Measurements from ENCODE around the gene PRICKLE2. TPM values are rescaled to one million over a fixed set of nuclear protein-coding genes. Genes with fewer than 3 reads are reported as not detected.

PRICKLE2 gene
- total and polyA plus RNA-seq, 2 experiments from 2014 or later = 1.1 to 12.5 TPM

DNA sequence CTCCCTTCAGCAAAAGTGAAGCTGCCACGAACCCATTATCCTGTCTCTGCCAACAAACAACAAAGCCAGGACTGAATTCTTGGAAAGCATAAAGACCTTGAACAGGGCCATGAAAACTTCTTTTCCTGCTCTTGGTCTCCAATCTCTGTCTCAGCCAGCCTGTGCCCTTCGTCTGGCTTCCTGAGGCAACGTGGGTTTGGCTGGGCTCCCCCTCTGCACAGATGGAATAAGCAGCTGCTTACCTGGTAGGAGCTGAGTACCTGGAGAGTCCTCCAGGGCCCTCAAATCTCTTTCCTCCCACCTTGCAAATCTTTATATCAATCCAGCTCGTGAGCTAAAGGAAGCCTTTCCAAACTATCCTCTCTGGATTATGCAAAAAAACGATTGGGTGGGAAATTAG lies 104.4 kb downstream of the PRICKLE2 start:
- Histone ChIP-seq H4K20me1 (replicated peaks; ENCODE audit: insufficient read depth) (no peaks in the 10 kb centered on the region), H3K79me2 (replicated peaks; ENCODE audit: insufficient read depth) (no peaks in the 10 kb centered on the region)
- H3K27ac Mint-ChIP-seq = no peak overlapping the region

More for the DNA sequence above, 104.4 kb downstream of the PRICKLE2 start:
- H3K9me3 Mint-ChIP-seq = peaks cover 3% of the 10 kb centered on the region; the same call in 2 of the 3 replicates
- Histone ChIP-seq H3K4me1 (ENCODE audit: insufficient read depth) (no peaks in the 10 kb centered on the region), H3K9me2 (ENCODE audit: insufficient read depth) (peaks cover 6% of the 10 kb centered on the region; the same call in 1 of the 2 replicates), H3K27ac (ENCODE audit: low read depth) (no peak overlapping the region), H3K4me3 (no peak overlapping the region), H3K36me3 (ENCODE audit: insufficient read depth) (no peaks in the 10 kb centered on the region), H2AFZ (no peak overlapping the region), H3F3A (replicated peaks; ENCODE audit: low read depth) (no peaks in the 10 kb centered on the region), H3K4me2 (no peak overlapping the region), H3K27me3 (ENCODE audit: insufficient read depth) (no peaks in the 10 kb centered on the region)
- ATAC-seq (no peak), DNase-seq (ENCODE audit: low spot score) (no peak)
- 0 out of 3 replicates have a peak, but pooled peaks cover 4% of the 10 kb centered on the region for H3K36me3 Mint-ChIP-seq (ENCODE audit: low read depth)
- H3K27me3 Mint-ChIP-seq (ENCODE audit: insufficient read depth, low read depth, poor library complexity) = no peaks in the 10 kb centered on the region
- H3K4me3 Mint-ChIP-seq = no peak overlapping the region
- TF ChIP-seq, protein P1, sequence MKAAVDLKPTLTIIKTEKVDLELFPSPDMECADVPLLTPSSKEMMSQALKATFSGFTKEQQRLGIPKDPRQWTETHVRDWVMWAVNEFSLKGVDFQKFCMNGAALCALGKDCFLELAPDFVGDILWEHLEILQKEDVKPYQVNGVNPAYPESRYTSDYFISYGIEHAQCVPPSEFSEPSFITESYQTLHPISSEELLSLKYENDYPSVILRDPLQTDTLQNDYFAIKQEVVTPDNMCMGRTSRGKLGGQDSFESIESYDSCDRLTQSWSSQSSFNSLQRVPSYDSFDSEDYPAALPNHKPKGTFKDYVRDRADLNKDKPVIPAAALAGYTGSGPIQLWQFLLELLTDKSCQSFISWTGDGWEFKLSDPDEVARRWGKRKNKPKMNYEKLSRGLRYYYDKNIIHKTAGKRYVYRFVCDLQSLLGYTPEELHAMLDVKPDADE (IDR thresholded peaks at IDR 0.05) = no peak
- TF ChIP-seq NANOG (IDR thresholded peaks at IDR 0.05; ENCODE audit: borderline replicate concordance) = no peak
- no peak for TF ChIP-seq EZH2phosphoT487 (IDR thresholded peaks at IDR 0.05; ENCODE audit: unreplicated experiment)
- no peak for TF ChIP-seq STAT1 (IDR thresholded peaks at IDR 0.05; ENCODE audit: unreplicated experiment)
- TF ChIP-seq EZH2 (IDR thresholded peaks at IDR 0.05; ENCODE audit: low read depth, unreplicated experiment) = no peak
- TF ChIP-seq, protein P2, sequence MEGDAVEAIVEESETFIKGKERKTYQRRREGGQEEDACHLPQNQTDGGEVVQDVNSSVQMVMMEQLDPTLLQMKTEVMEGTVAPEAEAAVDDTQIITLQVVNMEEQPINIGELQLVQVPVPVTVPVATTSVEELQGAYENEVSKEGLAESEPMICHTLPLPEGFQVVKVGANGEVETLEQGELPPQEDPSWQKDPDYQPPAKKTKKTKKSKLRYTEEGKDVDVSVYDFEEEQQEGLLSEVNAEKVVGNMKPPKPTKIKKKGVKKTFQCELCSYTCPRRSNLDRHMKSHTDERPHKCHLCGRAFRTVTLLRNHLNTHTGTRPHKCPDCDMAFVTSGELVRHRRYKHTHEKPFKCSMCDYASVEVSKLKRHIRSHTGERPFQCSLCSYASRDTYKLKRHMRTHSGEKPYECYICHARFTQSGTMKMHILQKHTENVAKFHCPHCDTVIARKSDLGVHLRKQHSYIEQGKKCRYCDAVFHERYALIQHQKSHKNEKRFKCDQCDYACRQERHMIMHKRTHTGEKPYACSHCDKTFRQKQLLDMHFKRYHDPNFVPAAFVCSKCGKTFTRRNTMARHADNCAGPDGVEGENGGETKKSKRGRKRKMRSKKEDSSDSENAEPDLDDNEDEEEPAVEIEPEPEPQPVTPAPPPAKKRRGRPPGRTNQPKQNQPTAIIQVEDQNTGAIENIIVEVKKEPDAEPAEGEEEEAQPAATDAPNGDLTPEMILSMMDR (conservative IDR thresholded peaks at IDR 0.05; ENCODE audit: low read depth in 2 of 2) = no peak
- TF ChIP-seq, protein P3, sequence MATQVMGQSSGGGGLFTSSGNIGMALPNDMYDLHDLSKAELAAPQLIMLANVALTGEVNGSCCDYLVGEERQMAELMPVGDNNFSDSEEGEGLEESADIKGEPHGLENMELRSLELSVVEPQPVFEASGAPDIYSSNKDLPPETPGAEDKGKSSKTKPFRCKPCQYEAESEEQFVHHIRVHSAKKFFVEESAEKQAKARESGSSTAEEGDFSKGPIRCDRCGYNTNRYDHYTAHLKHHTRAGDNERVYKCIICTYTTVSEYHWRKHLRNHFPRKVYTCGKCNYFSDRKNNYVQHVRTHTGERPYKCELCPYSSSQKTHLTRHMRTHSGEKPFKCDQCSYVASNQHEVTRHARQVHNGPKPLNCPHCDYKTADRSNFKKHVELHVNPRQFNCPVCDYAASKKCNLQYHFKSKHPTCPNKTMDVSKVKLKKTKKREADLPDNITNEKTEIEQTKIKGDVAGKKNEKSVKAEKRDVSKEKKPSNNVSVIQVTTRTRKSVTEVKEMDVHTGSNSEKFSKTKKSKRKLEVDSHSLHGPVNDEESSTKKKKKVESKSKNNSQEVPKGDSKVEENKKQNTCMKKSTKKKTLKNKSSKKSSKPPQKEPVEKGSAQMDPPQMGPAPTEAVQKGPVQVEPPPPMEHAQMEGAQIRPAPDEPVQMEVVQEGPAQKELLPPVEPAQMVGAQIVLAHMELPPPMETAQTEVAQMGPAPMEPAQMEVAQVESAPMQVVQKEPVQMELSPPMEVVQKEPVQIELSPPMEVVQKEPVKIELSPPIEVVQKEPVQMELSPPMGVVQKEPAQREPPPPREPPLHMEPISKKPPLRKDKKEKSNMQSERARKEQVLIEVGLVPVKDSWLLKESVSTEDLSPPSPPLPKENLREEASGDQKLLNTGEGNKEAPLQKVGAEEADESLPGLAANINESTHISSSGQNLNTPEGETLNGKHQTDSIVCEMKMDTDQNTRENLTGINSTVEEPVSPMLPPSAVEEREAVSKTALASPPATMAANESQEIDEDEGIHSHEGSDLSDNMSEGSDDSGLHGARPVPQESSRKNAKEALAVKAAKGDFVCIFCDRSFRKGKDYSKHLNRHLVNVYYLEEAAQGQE (IDR thresholded peaks at IDR 0.05; ENCODE audit: unreplicated experiment) = no peak
- no peak for TF ChIP-seq JUNB (IDR thresholded peaks at IDR 0.05; ENCODE audit: unreplicated experiment)
- TF ChIP-seq ZNF331 (CRISPR knock-in tag; IDR thresholded peaks at IDR 0.05; ENCODE audit: low read depth) = no peak
- TF ChIP-seq POLR2AphosphoS5 (IDR thresholded peaks at IDR 0.05; ENCODE audit: low read depth) = no peak
- no peak for TF ChIP-seq CREB1 (CRISPR knock-in tag; IDR thresholded peaks at IDR 0.05; ENCODE audit: low read depth)
- TF ChIP-seq, protein P4, sequence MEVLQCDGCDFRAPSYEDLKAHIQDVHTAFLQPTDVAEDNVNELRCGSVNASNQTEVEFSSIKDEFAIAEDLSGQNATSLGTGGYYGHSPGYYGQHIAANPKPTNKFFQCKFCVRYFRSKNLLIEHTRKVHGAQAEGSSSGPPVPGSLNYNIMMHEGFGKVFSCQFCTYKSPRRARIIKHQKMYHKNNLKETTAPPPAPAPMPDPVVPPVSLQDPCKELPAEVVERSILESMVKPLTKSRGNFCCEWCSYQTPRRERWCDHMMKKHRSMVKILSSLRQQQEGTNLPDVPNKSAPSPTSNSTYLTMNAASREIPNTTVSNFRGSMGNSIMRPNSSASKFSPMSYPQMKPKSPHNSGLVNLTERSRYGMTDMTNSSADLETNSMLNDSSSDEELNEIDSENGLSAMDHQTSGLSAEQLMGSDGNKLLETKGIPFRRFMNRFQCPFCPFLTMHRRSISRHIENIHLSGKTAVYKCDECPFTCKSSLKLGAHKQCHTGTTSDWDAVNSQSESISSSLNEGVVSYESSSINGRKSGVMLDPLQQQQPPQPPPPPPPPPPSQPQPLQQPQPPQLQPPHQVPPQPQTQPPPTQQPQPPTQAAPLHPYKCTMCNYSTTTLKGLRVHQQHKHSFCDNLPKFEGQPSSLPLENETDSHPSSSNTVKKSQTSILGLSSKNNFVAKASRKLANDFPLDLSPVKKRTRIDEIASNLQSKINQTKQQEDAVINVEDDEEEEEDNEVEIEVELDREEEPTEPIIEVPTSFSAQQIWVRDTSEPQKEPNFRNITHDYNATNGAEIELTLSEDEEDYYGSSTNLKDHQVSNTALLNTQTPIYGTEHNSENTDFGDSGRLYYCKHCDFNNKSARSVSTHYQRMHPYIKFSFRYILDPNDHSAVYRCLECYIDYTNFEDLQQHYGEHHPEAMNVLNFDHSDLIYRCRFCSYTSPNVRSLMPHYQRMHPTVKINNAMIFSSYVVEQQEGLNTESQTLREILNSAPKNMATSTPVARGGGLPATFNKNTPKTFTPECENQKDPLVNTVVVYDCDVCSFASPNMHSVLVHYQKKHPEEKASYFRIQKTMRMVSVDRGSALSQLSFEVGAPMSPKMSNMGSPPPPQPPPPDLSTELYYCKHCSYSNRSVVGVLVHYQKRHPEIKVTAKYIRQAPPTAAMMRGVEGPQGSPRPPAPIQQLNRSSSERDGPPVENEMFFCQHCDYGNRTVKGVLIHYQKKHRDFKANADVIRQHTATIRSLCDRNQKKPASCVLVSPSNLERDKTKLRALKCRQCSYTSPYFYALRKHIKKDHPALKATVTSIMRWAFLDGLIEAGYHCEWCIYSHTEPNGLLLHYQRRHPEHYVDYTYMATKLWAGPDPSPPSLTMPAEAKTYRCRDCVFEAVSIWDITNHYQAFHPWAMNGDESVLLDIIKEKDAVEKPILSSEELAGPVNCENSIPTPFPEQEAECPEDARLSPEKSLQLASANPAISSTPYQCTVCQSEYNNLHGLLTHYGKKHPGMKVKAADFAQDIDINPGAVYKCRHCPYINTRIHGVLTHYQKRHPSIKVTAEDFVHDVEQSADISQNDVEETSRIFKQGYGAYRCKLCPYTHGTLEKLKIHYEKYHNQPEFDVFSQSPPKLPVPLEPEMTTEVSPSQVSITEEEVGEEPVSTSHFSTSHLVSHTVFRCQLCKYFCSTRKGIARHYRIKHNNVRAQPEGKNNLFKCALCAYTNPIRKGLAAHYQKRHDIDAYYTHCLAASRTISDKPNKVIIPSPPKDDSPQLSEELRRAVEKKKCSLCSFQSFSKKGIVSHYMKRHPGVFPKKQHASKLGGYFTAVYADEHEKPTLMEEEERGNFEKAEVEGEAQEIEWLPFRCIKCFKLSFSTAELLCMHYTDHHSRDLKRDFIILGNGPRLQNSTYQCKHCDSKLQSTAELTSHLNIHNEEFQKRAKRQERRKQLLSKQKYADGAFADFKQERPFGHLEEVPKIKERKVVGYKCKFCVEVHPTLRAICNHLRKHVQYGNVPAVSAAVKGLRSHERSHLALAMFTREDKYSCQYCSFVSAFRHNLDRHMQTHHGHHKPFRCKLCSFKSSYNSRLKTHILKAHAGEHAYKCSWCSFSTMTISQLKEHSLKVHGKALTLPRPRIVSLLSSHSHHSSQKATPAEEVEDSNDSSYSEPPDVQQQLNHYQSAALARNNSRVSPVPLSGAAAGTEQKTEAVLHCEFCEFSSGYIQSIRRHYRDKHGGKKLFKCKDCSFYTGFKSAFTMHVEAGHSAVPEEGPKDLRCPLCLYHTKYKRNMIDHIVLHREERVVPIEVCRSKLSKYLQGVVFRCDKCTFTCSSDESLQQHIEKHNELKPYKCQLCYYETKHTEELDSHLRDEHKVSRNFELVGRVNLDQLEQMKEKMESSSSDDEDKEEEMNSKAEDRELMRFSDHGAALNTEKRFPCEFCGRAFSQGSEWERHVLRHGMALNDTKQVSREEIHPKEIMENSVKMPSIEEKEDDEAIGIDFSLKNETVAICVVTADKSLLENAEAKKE (CRISPR knock-in tag; IDR thresholded peaks at IDR 0.05) = no peak
- no peak for TF ChIP-seq ZNF114 (CRISPR knock-in tag; IDR thresholded peaks at IDR 0.05)
- 0 out of 3 replicates have a peak, but pooled peaks cover 2% of the 10 kb centered on the region for H3K4me1 Mint-ChIP-seq

All from GM23338 (cell line).